DOHH2 (cell line): ENCODE results near the gene SPATA6.
"Not testable (repeated sequence)": the region's sequence is repeated elsewhere in the genome, so short reads cannot be mapped to it uniquely, and the experiment has no call there.

Experiments used
- H3F3A ChIP-seq: fragments of 200-600 bp; sonication (generic), shearing (Covaris generic); 2 replicates; pipeline ENCODE4 v1.6.0; 2016; ENCODE audit warnings: antibody characterized with exemption, mild to moderate bottlenecking; ENCODE audit not compliant: control insufficient read depth, insufficient read depth
- H3K27ac ChIP-seq: fragments of 200-600 bp; sonication (generic); 2 replicates; pipeline ENCODE4 v1.5.1; 2014; ENCODE audit warnings: low read depth, mild to moderate bottlenecking, low read length, moderate library complexity
- H3K27me3 ChIP-seq: fragments of 200-600 bp; sonication (generic); 2 replicates; pipeline ENCODE4 v1.6.1; 2014; ENCODE audit warnings: mild to moderate bottlenecking, low read length, mixed read lengths; ENCODE audit not compliant: control insufficient read depth
- H3K36me3 ChIP-seq: fragments of 200-600 bp; sonication (generic); 2 replicates; pipeline ENCODE4 v1.6.1; 2014; ENCODE audit warnings: mild to moderate bottlenecking, low read length, moderate library complexity, mixed read lengths; ENCODE audit not compliant: control insufficient read depth
- H3K4me1 ChIP-seq: fragments of 200-600 bp; sonication (generic); 2 replicates; pipeline ENCODE4 v1.6.1; 2014; ENCODE audit warnings: mild to moderate bottlenecking, low read length, mixed read lengths; ENCODE audit not compliant: control insufficient read depth
- H3K4me2 ChIP-seq: fragments of 200-600 bp; sonication (generic); 2 replicates; pipeline ENCODE4 v1.6.0; 2014; ENCODE audit warnings: mild to moderate bottlenecking, low read length, moderate library complexity
- H3K4me3 ChIP-seq: fragments of 200-600 bp; sonication (generic); 2 replicates; pipeline ENCODE4 v1.5.1; 2014; ENCODE audit warnings: mild to moderate bottlenecking, low read length, mixed read lengths
- H3K79me2 ChIP-seq: fragments of 200-600 bp; sonication (generic); 2 replicates; pipeline ENCODE4 v1.6.1; 2014; ENCODE audit warnings: mild to moderate bottlenecking, low read length, mixed read lengths; ENCODE audit not compliant: control insufficient read depth
- H3K9me2 ChIP-seq: fragments of 200-600 bp; sonication (generic); replicated peaks from 2 replicates; pipeline ENCODE4 v1.6.1; 2014; ENCODE audit warnings: mild to moderate bottlenecking, low read length, mixed read lengths; ENCODE audit not compliant: control insufficient read depth
- H3K9me3 ChIP-seq: fragments of 200-600 bp; sonication (generic); 2 replicates; pipeline ENCODE4 v1.6.1; 2014; ENCODE audit warnings: antibody characterized with exemption, low read length, mixed read lengths; ENCODE audit not compliant: control insufficient read depth, insufficient read depth
- H4K20me1 ChIP-seq: fragments of 200-600 bp; sonication (generic); 2 replicates; pipeline ENCODE4 v1.6.0; 2014; ENCODE audit warnings: low read depth, mild to moderate bottlenecking, antibody characterized with exemption, low read length, moderate library complexity; ENCODE audit not compliant: control insufficient read depth, insufficient read depth
- EZH2phosphoT487 ChIP-seq: fragments of 200-600 bp; sonication (generic); IDR thresholded peaks from 2 replicates; pipeline ENCODE4 v1.6.1; 2017; ENCODE audit warnings: borderline replicate concordance, mild to moderate bottlenecking, antibody characterized with exemption, low read length, moderate library complexity, mixed read lengths
- TF ChIP-seq, protein P1 (sequence below): fragments of 200-600 bp; sonication (generic); IDR thresholded peaks from one replicate; pipeline ENCODE4 v1.5.1; 2014; ENCODE audit warnings: antibody characterized with exemption, mild to moderate bottlenecking, low read depth, low read length; ENCODE audit not compliant: poor library complexity, severe bottlenecking

SPATA6 gene

DNA sequence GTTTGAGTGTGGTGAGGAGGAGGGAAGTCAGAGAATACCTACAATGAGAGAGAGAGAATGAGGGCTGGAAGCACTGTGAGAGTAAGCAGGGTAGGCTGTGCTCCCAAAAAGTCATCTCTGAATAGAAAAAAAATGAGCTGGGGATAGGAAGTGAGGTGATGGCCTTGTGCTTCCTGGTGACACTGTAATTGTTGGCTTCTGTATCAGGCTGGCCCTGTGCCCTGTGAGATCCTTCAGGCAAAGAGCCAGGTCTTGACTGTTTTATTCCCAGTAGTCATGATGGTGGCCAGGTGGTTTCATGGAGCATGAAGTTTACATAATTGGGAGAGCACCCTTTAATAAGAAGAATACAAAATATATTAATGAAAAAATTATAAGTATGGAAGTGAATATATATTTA is 20.4 kb upstream of the SPATA6 start:
- Histone ChIP-seq H4K20me1 (no peaks in the 10 kb centered on the region), H3K9me2 (no peaks in the 10 kb centered on the region), H3K9me3 (no peaks in the 10 kb centered on the region), H3K27ac (no peak overlapping the region), H3K79me2 (no peaks in the 10 kb centered on the region), H3K4me3 (no peak overlapping the region), H3K4me1 (no peaks in the 10 kb centered on the region), H3F3A (no peaks in the 10 kb centered on the region), H3K36me3 (no peaks in the 10 kb centered on the region), H3K27me3 (no peaks in the 10 kb centered on the region), H3K4me2 (no peak overlapping the region)
- TF ChIP-seq EZH2phosphoT487: no peak
- TF ChIP-seq, protein P1, sequence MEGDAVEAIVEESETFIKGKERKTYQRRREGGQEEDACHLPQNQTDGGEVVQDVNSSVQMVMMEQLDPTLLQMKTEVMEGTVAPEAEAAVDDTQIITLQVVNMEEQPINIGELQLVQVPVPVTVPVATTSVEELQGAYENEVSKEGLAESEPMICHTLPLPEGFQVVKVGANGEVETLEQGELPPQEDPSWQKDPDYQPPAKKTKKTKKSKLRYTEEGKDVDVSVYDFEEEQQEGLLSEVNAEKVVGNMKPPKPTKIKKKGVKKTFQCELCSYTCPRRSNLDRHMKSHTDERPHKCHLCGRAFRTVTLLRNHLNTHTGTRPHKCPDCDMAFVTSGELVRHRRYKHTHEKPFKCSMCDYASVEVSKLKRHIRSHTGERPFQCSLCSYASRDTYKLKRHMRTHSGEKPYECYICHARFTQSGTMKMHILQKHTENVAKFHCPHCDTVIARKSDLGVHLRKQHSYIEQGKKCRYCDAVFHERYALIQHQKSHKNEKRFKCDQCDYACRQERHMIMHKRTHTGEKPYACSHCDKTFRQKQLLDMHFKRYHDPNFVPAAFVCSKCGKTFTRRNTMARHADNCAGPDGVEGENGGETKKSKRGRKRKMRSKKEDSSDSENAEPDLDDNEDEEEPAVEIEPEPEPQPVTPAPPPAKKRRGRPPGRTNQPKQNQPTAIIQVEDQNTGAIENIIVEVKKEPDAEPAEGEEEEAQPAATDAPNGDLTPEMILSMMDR: no peak

DNA sequence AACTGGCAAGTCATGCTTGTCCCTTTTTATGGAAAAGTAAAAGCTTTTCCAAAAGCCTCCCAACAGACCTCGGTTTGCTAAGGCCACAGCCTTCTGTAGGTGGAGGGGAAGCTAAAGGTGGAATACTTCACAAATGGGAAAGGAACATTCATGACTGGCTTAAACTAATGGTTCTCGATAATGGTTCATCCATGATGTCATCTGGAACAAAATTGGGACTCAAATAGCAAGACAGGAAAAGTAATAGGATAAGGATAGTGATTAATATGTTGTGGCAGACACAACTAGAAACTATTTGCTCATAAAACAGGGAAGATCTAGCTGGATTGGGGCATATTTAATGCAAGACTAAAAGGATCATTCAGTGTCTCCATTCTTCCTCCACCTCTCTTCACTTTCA is 16.7 kb upstream of the SPATA6 start:
- no peaks in the 10 kb centered on the region for H3K36me3 ChIP-seq
- no peaks in the 10 kb centered on the region for H3K79me2 ChIP-seq
- H3K4me3 ChIP-seq: no peak overlapping the region
- no peaks in the 10 kb centered on the region for H3K9me3 ChIP-seq
- H4K20me1 ChIP-seq: no peaks in the 10 kb centered on the region
- TF ChIP-seq EZH2phosphoT487: no peak
- TF ChIP-seq, protein P1: no peak
- H3K4me2 ChIP-seq: no peak overlapping the region
- H3K4me1 ChIP-seq: no peaks in the 10 kb centered on the region
- H3K27me3 ChIP-seq: no peaks in the 10 kb centered on the region
- no peaks in the 10 kb centered on the region for H3K9me2 ChIP-seq
- H3F3A ChIP-seq: no peaks in the 10 kb centered on the region
- H3K27ac ChIP-seq: no peak overlapping the region

DNA sequence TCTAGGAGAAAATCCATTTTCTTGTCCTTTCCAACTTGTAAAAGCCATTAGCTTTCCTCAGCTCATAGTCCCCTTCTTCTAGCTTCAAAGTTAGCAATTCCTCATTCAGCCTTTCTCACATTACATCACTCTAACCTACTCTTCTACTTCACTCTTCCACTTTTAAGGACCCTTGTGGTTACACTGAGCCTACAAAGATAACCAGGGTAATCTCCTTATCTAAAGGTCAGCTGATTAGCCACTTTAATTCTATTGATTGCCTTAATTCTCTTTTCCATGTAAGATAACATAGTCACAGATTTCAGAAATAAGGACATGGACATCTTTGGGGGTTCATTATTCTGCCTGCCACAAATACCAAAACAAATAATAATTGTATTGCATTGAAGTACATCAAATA is 8.5 kb upstream of the SPATA6 start:
- Histone ChIP-seq H3K4me2 (no peak overlapping the region), H3K9me2 (no peaks in the 10 kb centered on the region), H3K36me3 (no peaks in the 10 kb centered on the region), H4K20me1 (no peaks in the 10 kb centered on the region), H3F3A (no peaks in the 10 kb centered on the region), H3K4me1 (no peaks in the 10 kb centered on the region), H3K27me3 (no peaks in the 10 kb centered on the region), H3K79me2 (no peaks in the 10 kb centered on the region), H3K4me3 (no peak overlapping the region), H3K27ac (no peak overlapping the region), H3K9me3 (peaks cover 6% of the 10 kb centered on the region; the same call in 1 of the 2 replicates)
- TF ChIP-seq EZH2phosphoT487: no peak
- TF ChIP-seq, protein P1: no peak

DNA sequence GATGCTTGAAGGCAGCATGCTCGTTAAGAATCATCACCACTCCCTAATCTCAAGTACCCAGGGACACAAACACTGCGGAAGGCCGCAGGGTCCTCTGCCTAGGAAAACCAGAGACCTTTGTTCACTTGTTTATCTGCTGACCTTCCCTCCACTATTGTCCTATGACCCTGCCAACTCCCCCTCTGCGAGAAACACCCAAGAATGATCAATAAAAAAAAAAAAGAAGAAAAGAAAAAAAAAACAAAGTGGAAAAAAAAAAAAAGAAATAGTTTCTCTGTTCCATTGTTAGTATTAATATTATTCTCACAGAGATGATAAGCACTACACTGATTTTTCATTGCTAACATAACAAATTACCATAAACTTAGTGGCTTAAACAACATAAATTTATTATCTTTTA is 8.0 kb upstream of the SPATA6 start:
- not testable (repeated sequence) for H3F3A ChIP-seq, H3K4me2 ChIP-seq, H3K79me2 ChIP-seq, H3K9me2 ChIP-seq, H3K4me1 ChIP-seq, H3K36me3 ChIP-seq, H3K9me3 ChIP-seq, H3K4me3 ChIP-seq, H3K27me3 ChIP-seq, H4K20me1 ChIP-seq, H3K27ac ChIP-seq
